Mucosa of gallbladder (tissue), 1 donor: Measurements from ENCODE around the gene MTHFD1L. TPM values are rescaled to one million over a fixed set of nuclear protein-coding genes. Genes with fewer than 3 reads are reported as not detected.

Experiments
- DNase-seq: peaks from one replicate; pipeline ENCODE4 v3.0.0-alpha.2; 2020; ENCODE audit warnings: low spot score
- total RNA-seq: library from RNA; stranded (reverse); gene quantifications from one replicate; pipeline ENCODE4 v1.2.1, GENCODE V29; 2021
- donor health status: DM: no; HTN: no; CAD: no.

The MTHFD1L gene
- total RNA-seq, 1 donor from 2014 or later, result 10.7 TPM

DNA sequence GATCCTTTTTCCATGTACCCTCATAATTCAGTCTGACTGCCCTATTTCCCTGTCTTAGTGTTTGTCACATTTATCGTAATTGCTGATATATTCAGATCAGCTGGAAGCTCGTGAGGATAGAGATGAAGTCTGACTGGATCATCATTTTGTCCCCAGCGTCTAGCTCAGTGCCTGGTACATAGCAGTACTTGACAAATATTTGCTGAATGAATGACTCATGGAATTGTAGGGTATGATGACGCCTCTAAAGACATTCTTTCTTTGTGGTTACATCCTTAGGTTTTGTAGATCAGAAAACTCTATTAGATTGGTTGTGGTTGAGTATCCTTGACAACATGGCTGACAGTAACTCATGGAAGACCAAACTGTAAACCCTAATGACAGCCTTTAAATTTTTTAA is 68.9 kb downstream of the MTHFD1L start:
- DNase-seq, result no peak

- no peak for DNase-seq
Observed at GRCh38 chr6:150936021-150936555, 70.6 kb downstream of the MTHFD1L start.

DNA sequence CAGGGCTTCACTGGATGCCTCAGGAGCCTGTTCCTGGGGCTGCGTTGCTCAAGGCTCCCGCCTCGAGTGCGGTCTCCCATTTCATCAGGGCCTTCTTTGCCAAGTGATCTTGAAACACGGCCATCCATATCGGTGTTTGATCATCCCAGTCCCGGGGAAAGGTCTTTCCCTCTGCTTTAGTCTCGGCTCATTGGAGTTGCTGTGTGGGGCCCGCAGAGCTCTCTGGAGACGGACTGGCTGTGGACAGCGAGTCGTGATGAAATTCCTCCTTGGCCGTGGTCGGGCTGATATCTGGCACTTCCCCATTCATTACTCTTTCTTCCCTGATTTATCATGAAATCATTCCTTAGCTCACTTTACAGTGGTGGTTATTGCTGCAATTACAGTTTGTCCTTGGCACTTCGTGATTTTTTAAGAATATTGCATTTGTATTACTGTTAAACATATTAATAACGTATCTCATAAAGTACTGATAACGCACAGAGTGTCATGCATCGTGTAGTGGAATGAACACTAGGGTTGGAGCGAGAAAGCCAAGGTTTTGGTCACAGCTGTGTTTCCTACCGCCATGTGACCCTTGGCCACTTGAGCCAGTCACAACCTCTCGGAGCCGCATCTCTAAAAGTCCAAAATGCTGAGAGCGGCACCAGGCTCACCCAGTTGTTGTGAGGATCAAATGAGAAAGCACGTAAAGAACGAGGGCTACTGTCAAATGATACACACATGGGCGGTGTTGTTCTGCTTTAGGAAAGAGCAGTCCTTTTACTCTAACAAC is 71.8 kb downstream of the MTHFD1L start:
- no peak for DNase-seq

- DNase-seq, result no peak
Observed at GRCh38 chr6:150939399-150939798, 73.9 kb downstream of the MTHFD1L start.

- no peak for DNase-seq
Observed at GRCh38 chr6:150940941-150941340, 75.4 kb downstream of the MTHFD1L start.

DNA sequence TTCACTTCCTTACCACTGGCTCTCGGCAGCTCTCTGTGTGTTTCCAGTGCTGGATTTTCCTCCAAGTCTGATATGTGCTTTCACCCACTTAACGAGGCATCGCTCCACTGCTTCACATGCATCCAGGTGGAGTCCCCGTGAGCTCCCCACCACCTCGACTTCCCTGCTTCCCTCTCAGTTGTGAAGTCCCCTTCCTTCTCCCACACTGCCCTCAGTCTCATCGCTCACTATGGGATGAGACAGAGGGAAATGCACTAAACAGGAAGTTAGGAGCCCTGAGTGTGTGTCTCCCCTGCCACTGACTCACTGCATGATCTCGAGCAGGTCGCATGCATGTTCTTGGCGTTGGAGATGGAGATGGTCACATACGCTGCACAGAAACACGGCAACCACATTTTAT is 84.0 kb downstream of the MTHFD1L start:
- no peak for DNase-seq

GRCh38 chr6:150953851-150954250 is 88.3 kb downstream of the MTHFD1L start:
- DNase-seq, result no peak

DNA sequence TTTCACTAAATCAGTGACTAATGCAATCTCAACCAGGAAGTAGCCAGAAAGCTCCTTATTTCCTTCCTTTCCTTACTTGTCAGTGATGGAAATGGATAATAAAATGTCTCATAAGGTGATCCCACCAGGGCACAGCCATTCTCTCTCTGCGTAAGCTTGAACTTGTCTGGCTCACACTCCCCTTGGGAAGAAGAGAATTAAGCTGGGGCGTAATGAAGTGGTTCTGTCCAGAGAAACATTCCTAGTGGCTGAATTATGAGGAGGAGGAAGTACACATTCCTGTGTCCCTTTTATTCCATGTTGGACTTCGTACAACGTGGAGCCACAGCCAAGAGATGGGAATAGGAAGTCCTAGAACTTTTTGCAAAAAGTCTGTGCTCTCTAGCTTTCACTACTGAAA is 93.7 kb downstream of the MTHFD1L start:
- DNase-seq, result no peak

- no peak for DNase-seq
Observed at GRCh38 chr6:150962436-150962835, 96.9 kb downstream of the MTHFD1L start.

DNA sequence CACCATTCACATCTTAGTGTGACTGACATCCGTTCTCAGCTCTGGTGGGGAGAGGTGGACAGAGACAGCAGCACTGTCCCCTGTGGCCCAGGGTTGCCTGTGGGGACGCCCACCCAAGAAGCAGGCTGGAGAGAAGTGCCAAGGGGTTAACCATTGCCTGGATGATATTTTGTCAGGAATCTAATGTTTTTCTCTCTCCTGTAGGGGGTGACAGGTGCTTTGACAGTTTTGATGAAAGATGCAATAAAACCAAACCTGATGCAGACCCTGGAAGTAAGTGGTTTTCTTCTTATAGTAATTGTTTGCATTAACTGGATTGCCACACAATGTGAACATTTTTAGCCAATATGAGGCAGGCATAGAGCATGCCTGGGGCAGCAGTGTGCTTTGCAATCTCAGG is 99.3 kb downstream of the MTHFD1L start:
- no peak for DNase-seq

- DNase-seq, result no peak
Observed at GRCh38 chr6:150966786-150967185, 101.3 kb downstream of the MTHFD1L start.

GRCh38 chr6:150967381-150967780 is 101.9 kb downstream of the MTHFD1L start:
- DNase-seq, result no peak

- DNase-seq, result no peak
Observed at GRCh38 chr6:150967910-150968309, 102.4 kb downstream of the MTHFD1L start.

DNA sequence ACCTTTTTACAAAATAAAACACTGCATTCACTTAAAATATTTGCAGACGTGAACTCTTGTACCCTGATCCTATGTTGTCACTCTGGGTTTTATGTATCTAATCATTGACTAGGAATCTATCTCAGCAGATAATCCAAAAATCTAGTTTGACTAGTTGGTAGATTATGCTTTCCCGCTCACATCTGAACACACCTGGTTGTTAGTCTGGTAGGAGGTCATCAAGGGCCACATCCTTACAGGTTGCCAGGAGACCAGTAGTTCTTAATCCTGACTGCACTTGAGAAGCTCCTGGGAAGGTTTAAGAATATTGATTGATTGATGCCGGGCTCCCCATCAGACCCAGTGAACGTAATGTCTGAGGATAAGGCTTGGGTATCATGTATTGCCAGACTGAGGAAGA is 104.4 kb downstream of the MTHFD1L start:
- DNase-seq, result no peak

GRCh38 chr6:150971219-150971618 is 105.7 kb downstream of the MTHFD1L start:
- DNase-seq, result no peak

DNA sequence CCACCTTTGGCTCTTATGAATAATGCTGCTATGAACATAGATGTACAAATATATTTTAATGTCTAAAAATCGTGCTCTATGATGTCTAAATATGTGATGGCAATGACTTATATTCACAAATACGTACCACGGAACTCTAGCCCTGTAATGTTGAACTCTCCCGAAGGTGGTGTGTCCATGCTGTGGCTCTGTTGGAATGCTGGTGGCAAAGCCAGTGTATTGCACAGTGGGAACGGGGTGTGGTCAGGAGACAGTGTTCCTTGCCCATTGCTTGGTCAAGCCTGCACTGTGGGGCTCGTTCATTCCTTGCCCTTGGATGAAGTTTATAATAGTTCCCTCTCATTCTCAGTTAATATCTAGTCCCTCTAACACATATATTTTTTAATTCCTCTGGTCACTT is 109.6 kb downstream of the MTHFD1L start:
- no peak for DNase-seq

DNA sequence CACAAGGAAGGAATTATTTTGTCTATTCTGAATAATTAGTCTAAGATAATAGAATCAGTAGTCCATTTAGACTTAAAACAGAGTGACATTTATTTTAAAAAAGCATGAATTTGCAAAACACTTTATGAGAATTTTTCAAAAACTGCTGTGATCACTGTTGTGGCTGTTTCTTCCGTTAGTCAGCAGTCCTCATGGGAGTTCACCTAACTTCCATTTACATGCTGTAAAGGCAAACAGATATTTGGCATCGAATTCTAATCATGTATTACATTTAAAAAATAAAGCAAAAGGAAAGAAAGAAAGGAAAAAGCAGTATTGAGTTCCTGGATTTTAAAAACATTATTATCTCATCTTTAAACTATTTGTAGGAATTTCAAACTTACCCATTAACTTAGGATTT is 111.8 kb downstream of the MTHFD1L start:
- DNase-seq, result no peak

DNA sequence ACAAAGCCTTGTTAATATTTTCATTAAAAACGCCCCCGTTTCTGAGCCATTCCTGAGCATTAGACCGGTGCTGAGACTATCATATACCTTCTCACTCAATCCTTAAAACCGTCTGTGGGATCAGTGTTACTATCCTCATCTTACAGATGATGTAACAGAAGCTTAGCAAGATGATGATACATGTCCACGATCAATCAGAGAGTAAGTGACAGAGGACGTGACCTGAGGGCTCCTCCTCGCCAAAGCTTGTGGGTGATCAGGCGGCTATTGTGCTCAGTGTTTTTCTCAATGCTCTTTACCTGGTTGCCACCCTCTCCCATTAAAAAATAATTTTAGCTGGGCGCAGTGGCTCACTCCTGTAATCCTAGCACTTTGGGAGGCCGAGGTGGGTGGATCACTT is 113.1 kb downstream of the MTHFD1L start:
- no peak for DNase-seq

GRCh38 chr6:150979826-150980350 is 114.4 kb downstream of the MTHFD1L start:
- DNase-seq, result no peak

GRCh38 chr6:150981095-150981494 is 115.6 kb downstream of the MTHFD1L start:
- no peak for DNase-seq

DNA sequence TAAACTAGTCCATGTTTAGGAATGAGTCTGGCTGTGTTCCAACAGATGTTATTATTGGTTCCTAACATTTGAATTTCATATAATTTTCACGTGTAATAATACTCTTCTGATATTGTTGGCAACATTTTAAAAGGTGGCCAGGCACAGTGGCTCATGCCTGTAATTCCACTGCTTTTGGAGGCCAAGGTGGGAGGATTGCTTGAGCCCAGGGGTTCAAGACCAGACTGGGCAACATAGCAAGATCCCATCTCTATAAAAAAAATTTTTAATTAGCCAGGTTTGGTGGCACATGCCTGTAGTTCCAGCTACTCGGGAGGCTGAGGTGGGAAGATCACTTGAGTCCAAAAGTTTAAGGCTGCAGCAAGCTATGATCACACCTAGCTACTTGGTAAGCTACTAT is 116.2 kb downstream of the MTHFD1L start:
- no peak for DNase-seq

- DNase-seq, result no peak
Observed at GRCh38 chr6:150987371-150987828, 121.9 kb downstream of the MTHFD1L start.

DNA sequence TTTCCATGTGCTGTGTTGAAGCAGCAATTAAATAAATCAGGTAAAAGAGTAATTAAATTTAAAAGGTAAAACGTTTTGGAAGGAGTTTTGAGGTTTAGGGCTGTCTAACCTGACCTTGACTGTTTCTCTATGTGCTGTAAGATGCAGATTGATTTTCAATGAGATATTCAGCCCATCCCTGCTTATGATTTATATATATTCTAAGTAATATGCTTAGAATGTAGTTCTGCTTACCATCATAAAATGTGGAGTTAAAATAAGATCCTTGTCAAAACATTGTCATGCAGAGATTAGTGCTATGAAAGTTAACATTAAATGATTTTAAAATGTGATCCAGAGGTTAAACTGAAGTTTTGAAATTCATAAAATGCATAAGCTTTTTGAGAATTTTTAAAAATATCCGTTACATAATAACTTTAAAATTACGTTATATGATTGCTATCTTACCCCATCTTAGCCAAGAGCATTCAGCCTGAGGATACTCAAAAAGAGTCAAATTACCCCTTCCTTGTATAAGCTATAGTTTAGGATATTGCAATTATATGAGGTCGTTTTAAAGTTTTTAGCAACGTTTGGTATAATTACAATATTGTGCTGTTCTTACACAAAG is 122.5 kb downstream of the MTHFD1L start:
- DNase-seq, result no peak
